ENCODE data around the gene CRISPLD2.

The CRISPLD2 gene

GRCh38 chr16:84789431-84789830 is 30.4 kb upstream of the CRISPLD2 start:
- TF ChIP-seq TEAD4 (IDR thresholded peaks at IDR 0.05) (no peak), FOXM1 (IDR thresholded peaks at IDR 0.05; ENCODE audit: borderline replicate concordance, low read depth) (no peak), TCF12 (IDR thresholded peaks at IDR 0.05; ENCODE audit: low read depth) (no peak), ZBTB7A (IDR thresholded peaks at IDR 0.05; ENCODE audit: low read depth) (no peak), CEBPB (IDR thresholded peaks at IDR 0.05) (no peak), TAF1 (IDR thresholded peaks at IDR 0.05; ENCODE audit: low read depth) (no peak), EGR1 (IDR thresholded peaks at IDR 0.05) (no peak), MAX (IDR thresholded peaks at IDR 0.05) (no peak), REST (IDR thresholded peaks at IDR 0.05; ENCODE audit: low read depth) (no peak), RAD21 (IDR thresholded peaks at IDR 0.05; ENCODE audit: low read depth) (no peak), USF1 (IDR thresholded peaks at IDR 0.05) (no peak), CREB1 (IDR thresholded peaks at IDR 0.05; ENCODE audit: low read depth) (no peak), YY1 (IDR thresholded peaks at IDR 0.05; ENCODE audit: low read depth) (no peak), NFIC (IDR thresholded peaks at IDR 0.05) (no peak), EP300 (IDR thresholded peaks at IDR 0.05; ENCODE audit: borderline replicate concordance) (no peak)

GRCh38 chr16:84790301-84790700 is 29.5 kb upstream of the CRISPLD2 start:
- TF ChIP-seq NFIC (IDR thresholded peaks at IDR 0.05), result no peak
- TF ChIP-seq TAF1 (IDR thresholded peaks at IDR 0.05; ENCODE audit: low read depth), result no peak
- no peak for TF ChIP-seq YY1 (IDR thresholded peaks at IDR 0.05; ENCODE audit: low read depth)
- no peak for TF ChIP-seq ZBTB7A (IDR thresholded peaks at IDR 0.05; ENCODE audit: low read depth)
- TF ChIP-seq FOXM1 (IDR thresholded peaks at IDR 0.05; ENCODE audit: borderline replicate concordance, low read depth), result no peak
- no peak for TF ChIP-seq USF1 (IDR thresholded peaks at IDR 0.05)
- no peak for TF ChIP-seq REST (IDR thresholded peaks at IDR 0.05; ENCODE audit: low read depth)
- TF ChIP-seq CEBPB (IDR thresholded peaks at IDR 0.05), result no peak
- TF ChIP-seq TEAD4 (IDR thresholded peaks at IDR 0.05), result no peak
- TF ChIP-seq CREB1 (IDR thresholded peaks at IDR 0.05; ENCODE audit: low read depth), result no peak
- no peak for TF ChIP-seq RAD21 (IDR thresholded peaks at IDR 0.05; ENCODE audit: low read depth)
- no peak for TF ChIP-seq MAX (IDR thresholded peaks at IDR 0.05)
- TF ChIP-seq EP300 (IDR thresholded peaks at IDR 0.05; ENCODE audit: borderline replicate concordance), result no peak
- TF ChIP-seq EGR1 (IDR thresholded peaks at IDR 0.05), result no peak
- TF ChIP-seq TCF12 (IDR thresholded peaks at IDR 0.05; ENCODE audit: low read depth), result no peak

GRCh38 chr16:84791088-84791487 is 28.7 kb upstream of the CRISPLD2 start:
- TF ChIP-seq TCF12 (IDR thresholded peaks at IDR 0.05; ENCODE audit: low read depth) (no peak), FOXM1 (IDR thresholded peaks at IDR 0.05; ENCODE audit: borderline replicate concordance, low read depth) (no peak), CREB1 (IDR thresholded peaks at IDR 0.05; ENCODE audit: low read depth) (no peak), RAD21 (IDR thresholded peaks at IDR 0.05; ENCODE audit: low read depth) (no peak), ZBTB7A (IDR thresholded peaks at IDR 0.05; ENCODE audit: low read depth) (no peak), TAF1 (IDR thresholded peaks at IDR 0.05; ENCODE audit: low read depth) (no peak), MAX (IDR thresholded peaks at IDR 0.05) (no peak), EP300 (IDR thresholded peaks at IDR 0.05; ENCODE audit: borderline replicate concordance) (no peak), TEAD4 (IDR thresholded peaks at IDR 0.05) (no peak), CEBPB (IDR thresholded peaks at IDR 0.05) (no peak), EGR1 (IDR thresholded peaks at IDR 0.05) (no peak), NFIC (IDR thresholded peaks at IDR 0.05) (no peak), USF1 (IDR thresholded peaks at IDR 0.05) (no peak), REST (IDR thresholded peaks at IDR 0.05; ENCODE audit: low read depth) (no peak), YY1 (IDR thresholded peaks at IDR 0.05; ENCODE audit: low read depth) (no peak)

Data from Ishikawa (cell line).